ENCODE measurements around the gene RBM10. TPM values are rescaled to one million over a fixed set of nuclear protein-coding genes. Genes with fewer than 3 reads are reported as not detected.

Gene RBM10
- total and polyA plus RNA-seq, 7 donors = 18.2 to 33.8 (median 25.0) TPM

GRCh38 chrX:47191806-47192401, 46.9 kb downstream of the RBM10 start:
- no peaks in the 10 kb centered on the region for H3K27me3 ChIP-seq (ENCODE audit: insufficient read depth in 3 of 3, low read length in 2 of 3)
- H3K36me3 ChIP-seq (ENCODE audit: insufficient read depth in 1 of 2, low read depth in 1 of 2) = peaks cover 0 to 5% of the 10 kb centered on the region in 2 donors
- DNase-seq (peak in 1 of 2 donors; percentile 42), ATAC-seq (no peak)
- WGBS, 3 donors = 70 to 75% (median 75%) methylated on average over 16 of the region's 16 CpGs
- peaks cover 33% of the 10 kb centered on the region for H3K4me1 ChIP-seq
- no peak overlapping the region for H3K27ac ChIP-seq
- no peaks in the 10 kb centered on the region for H3K9me3 ChIP-seq
- TF ChIP-seq CTCF (IDR thresholded peaks at IDR 0.05) = no peak
- peak overlapping the region; percentile 81 for H3K4me3 ChIP-seq
- intact Hi-C loops (cut with DNase I) = loop anchor here (5.0 kb wide), 2 partner anchors 330 to 835 kb away; no protein-coding TSS in a partner anchor

- DNase-seq (peak; percentile 96 to 98), ATAC-seq (peak; percentile 88 to 91 (median 90))
- WGBS, 3 donors = 0 to 1% (median 1%) methylated on average over 19 to 48 of the region's 50 CpGs
- Histone ChIP-seq H3K27me3 (ENCODE audit: insufficient read depth in 3 of 3, low read length in 2 of 3) (no peaks in the 10 kb centered on the region), H3K4me1 (peaks cover 43% of the 10 kb centered on the region), H3K4me3 (peak within 1 kb of the TSS; percentile 83), H3K27ac (peak within 1 kb of the TSS; percentile 97), H3K36me3 (ENCODE audit: insufficient read depth in 1 of 2, low read depth in 1 of 2) (peaks cover 0 to 17% of the 10 kb centered on the region in 2 donors), H3K9me3 (no peaks in the 10 kb centered on the region)
- TF ChIP-seq CTCF (IDR thresholded peaks at IDR 0.05) = peak; percentile 92
- intact Hi-C loops (cut with DNase I) = loop anchor here (1.0 to 5.0 kb wide), 4 partner anchors 191 to 834 kb away; no protein-coding TSS in a partner anchor
Observed at GRCh38 chrX:47193475-47194193, 48.6 kb downstream of the RBM10 start, which contains the start of gene UBA1. Gene UBA1 (plus strand): TSS chrX:47193829. CDS start chrX:47198803, 4,974 bp downstream.

- DNase-seq = peak in 1 of 2 donors; percentile 47
- intact Hi-C loops (cut with DNase I) = loop anchor here (5.0 kb wide), 2 partner anchors 328 to 833 kb away; no protein-coding TSS in a partner anchor
- Histone ChIP-seq H3K36me3 (ENCODE audit: insufficient read depth in 1 of 2, low read depth in 1 of 2) (peaks cover 0 to 23% of the 10 kb centered on the region in 2 donors), H3K4me3 (peak overlapping the region; percentile 83), H3K4me1 (peaks cover 43% of the 10 kb centered on the region), H3K27ac (peak overlapping the region; percentile 97), H3K27me3 (ENCODE audit: insufficient read depth in 3 of 3, low read length in 2 of 3) (no peaks in the 10 kb centered on the region), H3K9me3 (no peaks in the 10 kb centered on the region)
- ATAC-seq = peak in 1 of 4 donors; percentile 14
- TF ChIP-seq CTCF (IDR thresholded peaks at IDR 0.05) = no peak
- 3 to 16% (median 5%) methylated on average over 12 to 14 of the region's 14 CpGs for WGBS, 3 donors
Observed at GRCh38 chrX:47194194-47194787, 49.3 kb downstream of the RBM10 start.

- ATAC-seq (no peak), DNase-seq (no peak)
- no peak for TF ChIP-seq CTCF (IDR thresholded peaks at IDR 0.05)
- H3K4me3 ChIP-seq = peak overlapping the region; percentile 83
- peaks cover 43% of the 10 kb centered on the region for H3K4me1 ChIP-seq
- no peaks in the 10 kb centered on the region for H3K9me3 ChIP-seq
- H3K27ac ChIP-seq = peak overlapping the region; percentile 57
- H3K27me3 ChIP-seq (ENCODE audit: insufficient read depth in 3 of 3, low read length in 2 of 3) = no peaks in the 10 kb centered on the region
- intact Hi-C loops (cut with DNase I) = loop anchor here in 1 of 2 donors (5.0 kb wide), 1 partner anchor 186 kb away; no protein-coding TSS in a partner anchor
- peaks cover 0 to 41% of the 10 kb centered on the region in 2 donors for H3K36me3 ChIP-seq (ENCODE audit: insufficient read depth in 1 of 2, low read depth in 1 of 2)
- 37 to 64% (median 54%) methylated on average over 3 of the region's 3 CpGs for WGBS, 3 donors
Observed at GRCh38 chrX:47196098-47196497, 51.1 kb downstream of the RBM10 start.
